ENCODE results near the gene PAF1. TPM values are rescaled to one million over a fixed set of nuclear protein-coding genes. Genes with fewer than 3 reads are reported as not detected.
A peak's percentile ranks its signal among the peaks of the same experiment; 100 is the strongest.

PAF1 gene
- polyA plus RNA-seq, 1 donor (not counting 4 experiments of a cell fraction or from before 2014, with no cell fraction given): 39.4 TPM

- peaks cover 28% of the 10 kb centered on the region for H3K79me2 ChIP-seq (ENCODE audit: control insufficient read depth, insufficient read depth, low read length)
- no peaks in the 10 kb centered on the region for H3K27me3 ChIP-seq (ENCODE audit: control insufficient read depth, extremely low read depth, insufficient read depth, low read length)
- DNase-seq (ENCODE audit: low read depth, low spot score) (no peak), FAIRE-seq (no peak)
- dilution Hi-C loops (cut with MboI; ENCODE audit: extremely low pct_ligation_motif_present, low sequenced_read_pairs): no loop called here
- peaks cover 6% of the 10 kb centered on the region for H3K9me1 ChIP-seq (ENCODE audit: control insufficient read depth, extremely low read depth, insufficient read depth, low read length)
- H2AFZ ChIP-seq (ENCODE audit: control insufficient read depth, low read length): peak overlapping the region; percentile 1
- peak overlapping the region; percentile 99 for H3K9ac ChIP-seq (ENCODE audit: control insufficient read depth, extremely low read depth, insufficient read depth, low read length)
- peaks cover 15 to 29% of the 10 kb centered on the region in 2 experiments for H3K36me3 ChIP-seq (ENCODE audit: control insufficient read depth in 2 of 2, extremely low read depth in 1 of 2, insufficient read depth in 2 of 2, low read length in 2 of 2)
- H3K4me1 ChIP-seq (ENCODE audit: control insufficient read depth, extremely low read depth, insufficient read depth, low read length): peaks cover 23% of the 10 kb centered on the region
- H3K4me2 ChIP-seq (ENCODE audit: control insufficient read depth, extremely low read depth, insufficient read depth, low read depth, low read length): peak overlapping the region; percentile 96
- TF ChIP-seq CTCF (optimal IDR thresholded peaks at IDR 0.05 in 1 of 3, IDR thresholded peaks at IDR 0.05 in 1 of 3, conservative IDR thresholded peaks at IDR 0.05 in 1 of 3; ENCODE audit: extremely low read depth in 1 of 3, insufficient read depth in 2 of 3, low read length in 3 of 3) (no peak), EZH2 (IDR thresholded peaks at IDR 0.05; ENCODE audit: low read length) (no peak)
- peak overlapping the region; percentile 73 for H3K27ac ChIP-seq (ENCODE audit: control insufficient read depth, insufficient read depth, low read length)
- peak overlapping the region; percentile 75 to 92 (median 78) for H3K4me3 ChIP-seq (ENCODE audit: control insufficient read depth in 2 of 3, extremely low read depth in 1 of 3, insufficient read depth in 2 of 3, low read depth in 1 of 3, low read length in 3 of 3)
- H3K9me3 ChIP-seq (ENCODE audit: control insufficient read depth, low read depth, low read length): no peaks in the 10 kb centered on the region
- peaks cover 15% of the 10 kb centered on the region for H4K20me1 ChIP-seq (ENCODE audit: control insufficient read depth, extremely low read depth, insufficient read depth, low read length)
Observed at GRCh38 chr19:39436350-39436716, 45.4 kb upstream of the PAF1 start.

- Histone ChIP-seq H3K9me1 (ENCODE audit: control insufficient read depth, extremely low read depth, insufficient read depth, low read length) (peaks cover 9% of the 10 kb centered on the region), H3K79me2 (ENCODE audit: control insufficient read depth, insufficient read depth, low read length) (peaks cover 28% of the 10 kb centered on the region), H3K36me3 (ENCODE audit: control insufficient read depth in 2 of 2, extremely low read depth in 1 of 2, insufficient read depth in 2 of 2, low read length in 2 of 2) (peaks cover 15 to 29% of the 10 kb centered on the region in 2 experiments), H2AFZ (ENCODE audit: control insufficient read depth, low read length) (peak within 1 kb of the TSS; percentile 1), H3K27me3 (ENCODE audit: control insufficient read depth, extremely low read depth, insufficient read depth, low read length) (no peaks in the 10 kb centered on the region), H3K9me3 (ENCODE audit: control insufficient read depth, low read depth, low read length) (no peaks in the 10 kb centered on the region), H3K27ac (ENCODE audit: control insufficient read depth, insufficient read depth, low read length) (peak within 1 kb of the TSS; percentile 91), H3K4me3 (ENCODE audit: control insufficient read depth in 2 of 3, extremely low read depth in 1 of 3, insufficient read depth in 2 of 3, low read depth in 1 of 3, low read length in 3 of 3) (peak within 1 kb of the TSS; percentile 92 to 99 (median 99)), H3K4me2 (ENCODE audit: control insufficient read depth, extremely low read depth, insufficient read depth, low read depth, low read length) (peak within 1 kb of the TSS; percentile 99), H3K9ac (ENCODE audit: control insufficient read depth, extremely low read depth, insufficient read depth, low read length) (peak within 1 kb of the TSS; percentile 99), H4K20me1 (ENCODE audit: control insufficient read depth, extremely low read depth, insufficient read depth, low read length) (peaks cover 15% of the 10 kb centered on the region), H3K4me1 (ENCODE audit: control insufficient read depth, extremely low read depth, insufficient read depth, low read length) (peaks cover 27% of the 10 kb centered on the region)
- no peak for TF ChIP-seq CTCF (optimal IDR thresholded peaks at IDR 0.05 in 1 of 3, IDR thresholded peaks at IDR 0.05 in 1 of 3, conservative IDR thresholded peaks at IDR 0.05 in 1 of 3; ENCODE audit: extremely low read depth in 1 of 3, insufficient read depth in 2 of 3, low read length in 3 of 3)
- no peak for TF ChIP-seq EZH2 (IDR thresholded peaks at IDR 0.05; ENCODE audit: low read length)
- FAIRE-seq: no peak
- dilution Hi-C loops (cut with MboI; ENCODE audit: extremely low pct_ligation_motif_present, low sequenced_read_pairs): no loop called here
- DNase-seq (ENCODE audit: low read depth, low spot score): peak; percentile 83
Observed at GRCh38 chr19:39435499-39436349, 44.8 kb upstream of the PAF1 start, which contains the start of gene RPS16. RPS16 (minus strand) TSS chr19:39435949; CDS start chr19:39435895, 54 bp downstream.

All from keratinocyte (primary cell).